Epithelial cell of esophagus (primary cell): ENCODE measurements around the gene MRPL34.

Experiments
- DNase-seq: peaks from one replicate; pipeline ENCODE4 v3.0.0; 2010; ENCODE audit warnings: low read depth
- H3K4me3 ChIP-seq: 2 replicates; pipeline ENCODE4 v1.5.1; 2011; ENCODE audit warnings: mild to moderate bottlenecking, low read length, control low read depth
- CTCF ChIP-seq: IDR thresholded peaks from 2 replicates; pipeline ENCODE4 v1.5.1; 2011; ENCODE audit warnings: low read depth, mild to moderate bottlenecking, low read length, control low read depth, inconsistent platforms; ENCODE audit not compliant: insufficient read depth; ENCODE audit errors: missing control alignments

The MRPL34 gene

GRCh38 chr19:17275441-17276175 is 30.1 kb upstream of the MRPL34 start:
- no peak overlapping the region for H3K4me3 ChIP-seq
- no peak for TF ChIP-seq CTCF
- DNase-seq, result no peak

- no peak for DNase-seq
- no peak overlapping the region for H3K4me3 ChIP-seq
- no peak for TF ChIP-seq CTCF
Observed at GRCh38 chr19:17279436-17279835, 26.2 kb upstream of the MRPL34 start.

- no peak for DNase-seq
- peak within 1 kb of the TSS; percentile 45 for H3K4me3 ChIP-seq
- no peak for TF ChIP-seq CTCF
Observed at GRCh38 chr19:17281391-17282304, 24.0 kb upstream of the MRPL34 start, which contains the start of gene ANKLE1. TSS of gene ANKLE1 (plus strand) at chr19:17281901. CDS start at chr19:17281921, 20 bp downstream.

- peak; percentile 74 for TF ChIP-seq CTCF
- DNase-seq, result peak; percentile 82
- peak overlapping the region; percentile 45 for H3K4me3 ChIP-seq
Observed at GRCh38 chr19:17282488-17283125, 23.1 kb upstream of the MRPL34 start.

- no peak for DNase-seq
- no peak for TF ChIP-seq CTCF
- no peak overlapping the region for H3K4me3 ChIP-seq
Observed at GRCh38 chr19:17283504-17283996, 22.1 kb upstream of the MRPL34 start.

- H3K4me3 ChIP-seq, result no peak overlapping the region
- DNase-seq, result no peak
- TF ChIP-seq CTCF, result no peak
Observed at GRCh38 chr19:17285415-17286135, 20.1 kb upstream of the MRPL34 start.
